ENCODE data around the gene PRDM1. TPM values are rescaled to one million over a fixed set of nuclear protein-coding genes. Genes with fewer than 3 reads are reported as not detected.

PRDM1 gene
- total and polyA plus RNA-seq, 10 donors, result 2.2 to 63.7 (median 42.3) TPM

GRCh38 chr6:106124015-106124414, 37.9 kb downstream of the PRDM1 start:
- no peak overlapping the region for H3K27ac ChIP-seq
- no peaks in the 10 kb centered on the region for H3K27me3 ChIP-seq (replicated peaks in 1 of 7)
- intact Hi-C loops (cut with DNase I; ENCODE audit: low total_unique reads), result no loop called here
- no peaks in the 10 kb centered on the region for H3K36me3 ChIP-seq
- no peak for DNase-seq
- H3K9me3 ChIP-seq, result no peaks in the 10 kb centered on the region
- no peak overlapping the region for H3K4me3 ChIP-seq
- 66 to 76% (median 70%) methylated on average over 4 of the region's 4 CpGs for WGBS, 5 donors
- peaks cover 0 to 17% (median 6%) of the 10 kb centered on the region in 6 donors for H3K4me1 ChIP-seq
- TF ChIP-seq CTCF (IDR thresholded peaks at IDR 0.05 in 8 of 11, conservative IDR thresholded peaks at IDR 0.05 in 3 of 11), result no peak
- no peak for TF ChIP-seq POLR2A (IDR thresholded peaks at IDR 0.05)
- TF ChIP-seq POLR2AphosphoS5 (IDR thresholded peaks at IDR 0.05), result no peak

- DNase-seq, result no peak
- no peaks in the 10 kb centered on the region for H3K36me3 ChIP-seq
- H3K27ac ChIP-seq, result peak overlapping the region in 1 of 8 donors; percentile 1
- WGBS, 5 donors, result 67 to 84% (median 76%) methylated on average over 10 of the region's 10 CpGs
- intact Hi-C loops (cut with DNase I; ENCODE audit: low total_unique reads), result no loop called here
- H3K27me3 ChIP-seq (replicated peaks in 1 of 7), result no peaks in the 10 kb centered on the region
- H3K4me1 ChIP-seq, result peaks cover 0 to 17% (median 6%) of the 10 kb centered on the region in 6 donors
- H3K4me3 ChIP-seq, result no peak overlapping the region
- no peak for TF ChIP-seq CTCF (IDR thresholded peaks at IDR 0.05 in 8 of 11, conservative IDR thresholded peaks at IDR 0.05 in 3 of 11)
- H3K9me3 ChIP-seq, result no peaks in the 10 kb centered on the region
These were observed 38.6 kb downstream of the PRDM1 start for GRCh38 chr6:106124437-106125430.

GRCh38 chr6:106125925-106126435, 39.8 kb downstream of the PRDM1 start:
- Histone ChIP-seq H3K4me3 (peak overlapping the region in 1 of 8 donors; percentile 41), H3K4me1 (peaks cover 0 to 17% (median 6%) of the 10 kb centered on the region in 6 donors), H3K27ac (peak overlapping the region in 4 of 8 donors; percentile 25 to 54 (median 39)), H3K9me3 (no peaks in the 10 kb centered on the region), H3K27me3 (replicated peaks in 1 of 7) (no peaks in the 10 kb centered on the region), H3K36me3 (no peaks in the 10 kb centered on the region)
- no peak for DNase-seq
- intact Hi-C loops (cut with DNase I; ENCODE audit: low total_unique reads), result no loop called here
- TF ChIP-seq CTCF (IDR thresholded peaks at IDR 0.05 in 8 of 11, conservative IDR thresholded peaks at IDR 0.05 in 3 of 11), result no peak
- TF ChIP-seq POLR2AphosphoS5 (IDR thresholded peaks at IDR 0.05), result no peak
- no peak for TF ChIP-seq POLR2A (IDR thresholded peaks at IDR 0.05)
- 59 to 77% (median 67%) methylated on average over 11 of the region's 11 CpGs for WGBS, 5 donors

- Histone ChIP-seq H3K9me3 (no peaks in the 10 kb centered on the region), H3K4me3 (peak overlapping the region in 1 of 8 donors; percentile 41), H3K36me3 (no peaks in the 10 kb centered on the region), H3K27ac (peak overlapping the region in 4 of 8 donors; percentile 25 to 54 (median 39)), H3K27me3 (replicated peaks in 1 of 7) (no peaks in the 10 kb centered on the region), H3K4me1 (peaks cover 0 to 17% (median 6%) of the 10 kb centered on the region in 6 donors)
- 69 to 80% (median 72%) methylated on average over 3 of the region's 3 CpGs for WGBS, 5 donors
- TF ChIP-seq CTCF (IDR thresholded peaks at IDR 0.05 in 8 of 11, conservative IDR thresholded peaks at IDR 0.05 in 3 of 11) (no peak), POLR2A (IDR thresholded peaks at IDR 0.05) (no peak), POLR2AphosphoS5 (IDR thresholded peaks at IDR 0.05) (no peak)
- intact Hi-C loops (cut with DNase I; ENCODE audit: low total_unique reads), result no loop called here
- DNase-seq, result no peak
These were observed 40.3 kb downstream of the PRDM1 start for GRCh38 chr6:106126482-106126881.
